Gastrocnemius medialis (tissue), 4 donors: ENCODE measurements around the gene TCF7L2.

Source experiments
- POLR2A ChIP-seq, 2 donors: fragments of 450-650 bp; IDR thresholded peaks; one replicate each; pipeline ENCODE4 v1.6.1; 2017; ENCODE audit warnings: antibody characterized with exemption in 2 of 2, mild to moderate bottlenecking in 2 of 2, moderate library complexity in 2 of 2
- TF ChIP-seq, protein P1 (sequence below), 5 experiments: fragments of 450-650 bp in 3 of 5; fragments of 200-600 bp in 2 of 5; sonication (generic) in 2 of 5; IDR thresholded peaks in 4 of 5; conservative IDR thresholded peaks in 1 of 5; 1 replicate in 4 of 5; 2 replicates in 1 of 5; pipeline ENCODE4 v1.5.1; 2016 to 2019; ENCODE audit warnings: antibody characterized with exemption in 5 of 5, mild to moderate bottlenecking in 3 of 5, moderate library complexity in 3 of 5

DNA sequence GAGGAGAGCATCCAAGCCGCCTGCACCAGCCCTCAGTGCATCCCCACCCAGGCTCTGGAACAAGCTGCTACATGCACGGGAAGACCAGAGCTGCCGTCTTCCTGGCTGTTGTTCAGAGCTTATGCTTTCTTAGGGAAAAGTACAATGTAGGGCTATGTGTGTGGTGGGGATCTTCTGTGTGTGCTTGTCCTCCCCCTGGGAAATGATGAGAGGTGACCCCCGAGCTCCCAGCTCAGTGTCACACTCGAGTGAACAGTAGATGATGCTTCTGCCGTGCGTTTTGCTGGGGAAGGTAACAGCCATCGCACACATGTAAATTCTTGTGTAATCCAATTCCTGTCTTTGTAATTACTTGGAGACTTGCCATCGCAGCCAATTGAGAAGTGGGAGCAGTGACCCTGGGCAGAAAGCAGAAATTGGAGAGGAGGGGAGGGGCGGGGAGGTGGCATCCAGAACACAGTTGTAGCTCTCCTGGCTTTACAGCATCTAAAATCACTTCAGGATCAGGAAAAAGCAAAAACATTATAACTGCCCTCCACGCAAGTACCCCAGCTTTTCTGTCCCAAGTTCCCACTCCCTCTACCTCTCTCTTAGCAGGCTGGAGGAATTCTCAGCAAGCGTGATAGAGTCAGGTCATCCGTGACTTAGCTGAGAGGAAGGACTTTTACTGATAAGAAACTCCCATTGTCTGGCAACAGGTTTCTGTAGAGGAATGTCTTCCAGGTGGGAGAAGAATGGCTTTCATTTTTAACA is 149.6 kb downstream of the TCF7L2 start:
- TF ChIP-seq, protein P1, sequence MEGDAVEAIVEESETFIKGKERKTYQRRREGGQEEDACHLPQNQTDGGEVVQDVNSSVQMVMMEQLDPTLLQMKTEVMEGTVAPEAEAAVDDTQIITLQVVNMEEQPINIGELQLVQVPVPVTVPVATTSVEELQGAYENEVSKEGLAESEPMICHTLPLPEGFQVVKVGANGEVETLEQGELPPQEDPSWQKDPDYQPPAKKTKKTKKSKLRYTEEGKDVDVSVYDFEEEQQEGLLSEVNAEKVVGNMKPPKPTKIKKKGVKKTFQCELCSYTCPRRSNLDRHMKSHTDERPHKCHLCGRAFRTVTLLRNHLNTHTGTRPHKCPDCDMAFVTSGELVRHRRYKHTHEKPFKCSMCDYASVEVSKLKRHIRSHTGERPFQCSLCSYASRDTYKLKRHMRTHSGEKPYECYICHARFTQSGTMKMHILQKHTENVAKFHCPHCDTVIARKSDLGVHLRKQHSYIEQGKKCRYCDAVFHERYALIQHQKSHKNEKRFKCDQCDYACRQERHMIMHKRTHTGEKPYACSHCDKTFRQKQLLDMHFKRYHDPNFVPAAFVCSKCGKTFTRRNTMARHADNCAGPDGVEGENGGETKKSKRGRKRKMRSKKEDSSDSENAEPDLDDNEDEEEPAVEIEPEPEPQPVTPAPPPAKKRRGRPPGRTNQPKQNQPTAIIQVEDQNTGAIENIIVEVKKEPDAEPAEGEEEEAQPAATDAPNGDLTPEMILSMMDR (IDR thresholded peaks at IDR 0.05 in 4 of 5, conservative IDR thresholded peaks at IDR 0.05 in 1 of 5): no peak
- TF ChIP-seq POLR2A (IDR thresholded peaks at IDR 0.05): no peak
